IMR-90 (cell line): ENCODE measurements around the gene LIMS2. TPM values are rescaled to one million over a fixed set of nuclear protein-coding genes. Genes with fewer than 3 reads are reported as not detected.

Source experiments
- ATAC-seq: fragments of 200-7000 bp; cut with Tn5 transposase; 2 replicates; pipeline ENCODE4 v1.9.1; 2020; ENCODE audit warnings: low read depth, mild to moderate bottlenecking, moderate library complexity
- BruUV-seq: library from RNA; stranded (reverse); fragments of 400-500 nt; replicated peaks from 2 replicates; lab custom pipeline; 2021; lab: Mats Ljungman, UMichigan
- CTCF ChIA-PET: fragments of 300-600 bp; formaldehyde crosslinking; extraction: SDS; loops from one replicate; lab custom pipeline; 2021; ENCODE audit warnings: antibody characterized with exemption; lab: Yijun Ruan, JAX
- POLR2A ChIA-PET: fragments of 300-600 bp; sonication (Branson Sonifier 250); formaldehyde crosslinking; loops from one replicate; lab custom pipeline; 2022; ENCODE audit warnings: antibody characterized with exemption; ENCODE audit not compliant: unreplicated experiment; lab: Charles Lee
- DNase-seq: peaks from one replicate; pipeline ENCODE4 v3.0.0; 2013
- H2AFZ ChIP-seq: replicated peaks from 2 replicates; pipeline ENCODE3; 2013; ENCODE audit warnings: low read length, mild to moderate bottlenecking; ENCODE audit not compliant: poor library complexity
- H2AK5ac ChIP-seq: 2 replicates; pipeline ENCODE4 v1.6.1; 2013; ENCODE audit warnings: low read depth, low read length, inconsistent platforms
- H2AK9ac ChIP-seq: replicated peaks from 2 replicates; pipeline ENCODE3; 2013; ENCODE audit warnings: mild to moderate bottlenecking, low read depth, low read length, moderate library complexity; ENCODE audit not compliant: poor library complexity
- H2BK120ac ChIP-seq: 2 replicates; pipeline ENCODE4 v1.6.1; 2013; ENCODE audit warnings: low read depth, low read length, inconsistent platforms
- H2BK15ac ChIP-seq: 3 replicates; pipeline ENCODE4 v1.6.1; 2013; ENCODE audit warnings: low read depth, low read length, inconsistent platforms
- H2BK20ac ChIP-seq: 2 replicates; pipeline ENCODE4 v1.6.1; 2013; ENCODE audit warnings: low read depth, mild to moderate bottlenecking, inconsistent platforms, low read length, moderate library complexity
- H2BK5ac ChIP-seq: 2 replicates; pipeline ENCODE4 v1.6.1; 2013; ENCODE audit warnings: mild to moderate bottlenecking, low read depth, low read length, inconsistent platforms; ENCODE audit not compliant: poor library complexity, severe bottlenecking
- H3K14ac ChIP-seq: replicated peaks from 2 replicates; pipeline ENCODE4 v1.6.1; 2013; ENCODE audit warnings: low read depth, low read length, inconsistent platforms
- H3K18ac ChIP-seq: 2 replicates; pipeline ENCODE4 v1.6.1; 2013; ENCODE audit warnings: low read depth, low read length, control low read depth
- H3K23ac ChIP-seq: 2 replicates; pipeline ENCODE4 v1.6.1; 2013; ENCODE audit warnings: low read depth, low read length, inconsistent platforms
- H3K27ac ChIP-seq: 2 replicates; pipeline ENCODE4 v1.5.1; 2013; ENCODE audit warnings: mild to moderate bottlenecking, control low read depth, low read length; ENCODE audit not compliant: insufficient read depth
- H3K27me3 ChIP-seq: 2 replicates; pipeline ENCODE4 v1.6.1; 2013; ENCODE audit warnings: low read length; ENCODE audit not compliant: control insufficient read depth, insufficient read depth
- H3K36me3 ChIP-seq: 2 replicates; pipeline ENCODE4 v1.6.1; 2013; ENCODE audit warnings: low read length, mixed read lengths; ENCODE audit not compliant: control insufficient read depth, insufficient read depth
- H3K4ac ChIP-seq: 2 replicates; pipeline ENCODE4 v1.6.1; 2013; ENCODE audit warnings: low read depth, low read length, inconsistent platforms
- H3K4me1 ChIP-seq: 2 replicates; pipeline ENCODE4 v1.6.1; 2013; ENCODE audit warnings: low read length, mixed read lengths; ENCODE audit not compliant: control insufficient read depth, insufficient read depth
- H3K4me2 ChIP-seq: 2 replicates; pipeline ENCODE4 v1.6.1; 2013; ENCODE audit warnings: low read depth, mild to moderate bottlenecking, control low read depth, low read length, moderate library complexity
- H3K4me3 ChIP-seq: 2 replicates; pipeline ENCODE4 v1.5.1; 2013; ENCODE audit warnings: low read depth, mild to moderate bottlenecking, control low read depth, low read length, moderate library complexity; ENCODE audit not compliant: insufficient read depth
- H3K56ac ChIP-seq: 2 replicates; pipeline ENCODE4 v1.6.1; 2013; ENCODE audit warnings: low read length, inconsistent platforms; ENCODE audit not compliant: insufficient read depth; ENCODE audit errors: extremely low read depth
- H3K79me1 ChIP-seq, 2 experiments: 2 replicates each; pipeline ENCODE4 v1.6.1; 2013; ENCODE audit warnings: low read length in 2 of 2, inconsistent platforms in 1 of 2, low read depth in 1 of 2
- H3K9ac ChIP-seq: 2 replicates; pipeline ENCODE4 v1.6.1; 2013; ENCODE audit warnings: low read depth, low read length, control low read depth
- H3K9me1 ChIP-seq: 2 replicates; pipeline ENCODE4 v1.6.1; 2013; ENCODE audit warnings: low read length, inconsistent platforms; ENCODE audit not compliant: insufficient read depth
- H3K9me3 ChIP-seq: 2 replicates; pipeline ENCODE4 v1.6.1; 2013; ENCODE audit warnings: low read length; ENCODE audit not compliant: control insufficient read depth, insufficient read depth
- H4K20me1 ChIP-seq: 2 replicates; pipeline ENCODE4 v1.6.1; 2013; ENCODE audit warnings: low read length, inconsistent platforms; ENCODE audit not compliant: insufficient read depth
- H4K5ac ChIP-seq: 2 replicates; pipeline ENCODE4 v1.6.1; 2013; ENCODE audit warnings: mild to moderate bottlenecking, low read depth, low read length, control low read depth
- H4K8ac ChIP-seq, 2 experiments: 2 replicates each; pipeline ENCODE4 v1.6.1; 2013; ENCODE audit warnings: low read depth in 2 of 2, low read length in 2 of 2, control low read depth in 1 of 2, inconsistent platforms in 1 of 2
- H4K91ac ChIP-seq: 2 replicates; pipeline ENCODE4 v1.6.1; 2013; ENCODE audit warnings: low read depth, low read length, inconsistent platforms; ENCODE audit not compliant: insufficient read depth
- BHLHE40 ChIP-seq: fragments of 150-350 bp; IDR thresholded peaks from 2 replicates; pipeline ENCODE4 v1.6.1; 2016; ENCODE audit warnings: mild to moderate bottlenecking, low read depth, low read length
- CEBPB ChIP-seq: IDR thresholded peaks from 2 replicates; pipeline ENCODE4 v1.6.1; 2012; ENCODE audit warnings: low read depth, low read length, improper control_type of control experiment
- CHD1 ChIP-seq: IDR thresholded peaks from 2 replicates; pipeline ENCODE4 v1.6.1; 2012; ENCODE audit warnings: low read depth, low read length, improper control_type of control experiment
- MAFK ChIP-seq: IDR thresholded peaks from 2 replicates; pipeline ENCODE4 v1.6.1; 2012; ENCODE audit warnings: low read depth, low read length, improper control_type of control experiment
- MXI1 ChIP-seq: IDR thresholded peaks from 2 replicates; pipeline ENCODE4 v1.6.1; 2012; ENCODE audit warnings: low read depth, mild to moderate bottlenecking, low read length, moderate library complexity, borderline replicate concordance
- POLR2A ChIP-seq: IDR thresholded peaks from 2 replicates; pipeline ENCODE4 v1.6.1; 2012; ENCODE audit warnings: mild to moderate bottlenecking, low read depth, low read length
- RFX5 ChIP-seq: IDR thresholded peaks from 2 replicates; pipeline ENCODE4 v1.8.0; 2012; ENCODE audit warnings: low read depth, mild to moderate bottlenecking, low read length, moderate library complexity
- SMC3 ChIP-seq: fragments of 150-350 bp; IDR thresholded peaks from 2 replicates; pipeline ENCODE4 v1.6.1; 2016; ENCODE audit warnings: low read depth, mild to moderate bottlenecking, antibody characterized with exemption, low read length, moderate library complexity
- WGBS, 2 experiments: methylation state at CpG; one replicate each; pipeline versions ENCODE4 v1.1.5 to v1.1.7; 2013; ENCODE audit warnings: missing lambda C conversion rate in 2 of 2; ENCODE audit not compliant: insufficient read length in 1 of 2; ENCODE audit errors: extremely low coverage in 2 of 2; 5-methylcytosine and 5-hydroxymethylcytosine counted together
- dilution Hi-C: fragments of 300-500 bp; cut with HindIII; formaldehyde crosslinking; loops from one replicate; pipeline ENCODE4 v1.14.3; 2018; ENCODE audit warnings: low sequenced_read_pairs; ENCODE audit not compliant: unreplicated experiment
- in situ Hi-C: fragments of 300-500 bp; cut with MboI; formaldehyde crosslinking; loops from 3 replicates; pipeline ENCODE4 v1.14.3; 2019; ENCODE audit warnings: low sequenced_read_pairs, inconsistent platforms, mixed read lengths
- intact Hi-C: fragments of 100-400 bp; cut with micrococcal nuclease; formaldehyde crosslinking; loops from 2 replicates; pipeline ENCODE4 v1.10.0; 2022
- polyA plus RNA-seq, 3 experiments: library from polyadenylated mRNA; depleted of rRNA; stranded (reverse); fragments of >200 nt; gene quantifications; 2 replicates each; pipeline ENCODE4 v1.2.3, GENCODE V29; 2012; ENCODE audit warnings: low replicate concordance in 1 of 3
- total RNA-seq: library from RNA; depleted of rRNA; stranded (reverse); fragments of >200 nt; gene quantifications from 2 replicates; pipeline ENCODE4 v1.2.3, GENCODE V29; 2012
- TF ChIP-seq, protein P1 (sequence below): fragments of 150-350 bp; IDR thresholded peaks from 2 replicates; pipeline ENCODE4 v1.6.1; 2016; ENCODE audit warnings: low read depth, mild to moderate bottlenecking, low read length, moderate library complexity, borderline replicate concordance
- TF ChIP-seq, protein P2 (sequence below): conservative IDR thresholded peaks from 2 replicates; pipeline ENCODE4 v1.5.1; 2012; ENCODE audit warnings: mild to moderate bottlenecking, low read depth, low read length, improper control_type of control experiment

The LIMS2 gene
- total and polyA plus RNA-seq, 2 of the 4 experiments (the other 2 are of a cell fraction): 1.3 to 18.8 TPM

GRCh38 chr2:127624320-127624755, 51.0 kb downstream of the LIMS2 start:
- intact Hi-C loops (no loop called here), in situ Hi-C loops (no loop called here), dilution Hi-C loops (no loop called here)
- peak overlapping the region; percentile 75 for H2AK5ac ChIP-seq
- ChIA-PET POLR2A (no interaction called here), CTCF (no interaction called here)
- peak overlapping the region; percentile 49 for H4K91ac ChIP-seq
- H2AK9ac ChIP-seq: peak overlapping the region; percentile 18
- H3K4me1 ChIP-seq: peaks cover 5% of the 10 kb centered on the region
- no peak overlapping the region for H4K5ac ChIP-seq
- no peaks in the 10 kb centered on the region for H3K9me3 ChIP-seq
- no CpG with 5 or more reads among the region's 5 CpGs for WGBS, 2 experiments
- no peak overlapping the region for H3K18ac ChIP-seq
- no peaks in the 10 kb centered on the region; the same call in 1 of the 2 replicates for H3K27me3 ChIP-seq
- H3K4me3 ChIP-seq: no peak overlapping the region
- H3K23ac ChIP-seq: no peak overlapping the region
- no peak for ATAC-seq
- 0 out of 2 replicates have a peak overlapping the region, but pooled peaks have one; percentile 62 for H3K14ac ChIP-seq
- peak overlapping the region in 1 of 2 experiments; percentile 48; a peak in 1 of 4 replicates for H4K8ac ChIP-seq
- peak overlapping the region; percentile 78 for H2AFZ ChIP-seq
- TF ChIP-seq POLR2A (no peak), MXI1 (no peak), RFX5 (no peak), BHLHE40 (no peak), MAFK (no peak), SMC3 (no peak), CHD1 (no peak), CEBPB (no peak)
- TF ChIP-seq, protein P1, sequence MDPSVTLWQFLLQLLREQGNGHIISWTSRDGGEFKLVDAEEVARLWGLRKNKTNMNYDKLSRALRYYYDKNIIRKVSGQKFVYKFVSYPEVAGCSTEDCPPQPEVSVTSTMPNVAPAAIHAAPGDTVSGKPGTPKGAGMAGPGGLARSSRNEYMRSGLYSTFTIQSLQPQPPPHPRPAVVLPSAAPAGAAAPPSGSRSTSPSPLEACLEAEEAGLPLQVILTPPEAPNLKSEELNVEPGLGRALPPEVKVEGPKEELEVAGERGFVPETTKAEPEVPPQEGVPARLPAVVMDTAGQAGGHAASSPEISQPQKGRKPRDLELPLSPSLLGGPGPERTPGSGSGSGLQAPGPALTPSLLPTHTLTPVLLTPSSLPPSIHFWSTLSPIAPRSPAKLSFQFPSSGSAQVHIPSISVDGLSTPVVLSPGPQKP: no peak
- TF ChIP-seq, protein P2, sequence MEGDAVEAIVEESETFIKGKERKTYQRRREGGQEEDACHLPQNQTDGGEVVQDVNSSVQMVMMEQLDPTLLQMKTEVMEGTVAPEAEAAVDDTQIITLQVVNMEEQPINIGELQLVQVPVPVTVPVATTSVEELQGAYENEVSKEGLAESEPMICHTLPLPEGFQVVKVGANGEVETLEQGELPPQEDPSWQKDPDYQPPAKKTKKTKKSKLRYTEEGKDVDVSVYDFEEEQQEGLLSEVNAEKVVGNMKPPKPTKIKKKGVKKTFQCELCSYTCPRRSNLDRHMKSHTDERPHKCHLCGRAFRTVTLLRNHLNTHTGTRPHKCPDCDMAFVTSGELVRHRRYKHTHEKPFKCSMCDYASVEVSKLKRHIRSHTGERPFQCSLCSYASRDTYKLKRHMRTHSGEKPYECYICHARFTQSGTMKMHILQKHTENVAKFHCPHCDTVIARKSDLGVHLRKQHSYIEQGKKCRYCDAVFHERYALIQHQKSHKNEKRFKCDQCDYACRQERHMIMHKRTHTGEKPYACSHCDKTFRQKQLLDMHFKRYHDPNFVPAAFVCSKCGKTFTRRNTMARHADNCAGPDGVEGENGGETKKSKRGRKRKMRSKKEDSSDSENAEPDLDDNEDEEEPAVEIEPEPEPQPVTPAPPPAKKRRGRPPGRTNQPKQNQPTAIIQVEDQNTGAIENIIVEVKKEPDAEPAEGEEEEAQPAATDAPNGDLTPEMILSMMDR: no peak
- peak overlapping the region; percentile 82 for H2BK20ac ChIP-seq
- no peaks in the 10 kb centered on the region for H3K36me3 ChIP-seq
- no peaks in the 10 kb centered on the region for H4K20me1 ChIP-seq
- no peak overlapping the region for H3K27ac ChIP-seq
- peaks cover 6% of the 10 kb centered on the region; the same call in 1 of the 2 replicates for H3K9me1 ChIP-seq
- peak overlapping the region; percentile 38 for H2BK5ac ChIP-seq
- H2BK120ac ChIP-seq: peak overlapping the region; percentile 65
- H3K79me1 ChIP-seq: no peaks in the 10 kb centered on the region
- H3K4ac ChIP-seq: peak overlapping the region; percentile 64
- no peak overlapping the region for H3K4me2 ChIP-seq
- no TSS peak for BruUV-seq
- no peak for DNase-seq
- H2BK15ac ChIP-seq: no peak overlapping the region
- no peak overlapping the region for H3K9ac ChIP-seq
- no peak overlapping the region for H3K56ac ChIP-seq
